Measurements from ENCODE around the gene STK39. TPM values are rescaled to one million over a fixed set of nuclear protein-coding genes. Genes with fewer than 3 reads are reported as not detected.
A peak's percentile ranks its signal among the peaks of the same experiment; 100 is the strongest.
"Not testable (repeated sequence)": the region's sequence is repeated elsewhere in the genome, so short reads cannot be mapped to it uniquely, and the experiment has no call there.

STK39 gene
- total RNA-seq, 1 donor from 2014 or later, result 26.2 TPM

- H3K9me3 Mint-ChIP-seq, result no peaks in the 10 kb centered on the region
- no peak overlapping the region for H3K4me3 Mint-ChIP-seq
- no peaks in the 10 kb centered on the region for H3K27me3 Mint-ChIP-seq
- TF ChIP-seq, protein P1, sequence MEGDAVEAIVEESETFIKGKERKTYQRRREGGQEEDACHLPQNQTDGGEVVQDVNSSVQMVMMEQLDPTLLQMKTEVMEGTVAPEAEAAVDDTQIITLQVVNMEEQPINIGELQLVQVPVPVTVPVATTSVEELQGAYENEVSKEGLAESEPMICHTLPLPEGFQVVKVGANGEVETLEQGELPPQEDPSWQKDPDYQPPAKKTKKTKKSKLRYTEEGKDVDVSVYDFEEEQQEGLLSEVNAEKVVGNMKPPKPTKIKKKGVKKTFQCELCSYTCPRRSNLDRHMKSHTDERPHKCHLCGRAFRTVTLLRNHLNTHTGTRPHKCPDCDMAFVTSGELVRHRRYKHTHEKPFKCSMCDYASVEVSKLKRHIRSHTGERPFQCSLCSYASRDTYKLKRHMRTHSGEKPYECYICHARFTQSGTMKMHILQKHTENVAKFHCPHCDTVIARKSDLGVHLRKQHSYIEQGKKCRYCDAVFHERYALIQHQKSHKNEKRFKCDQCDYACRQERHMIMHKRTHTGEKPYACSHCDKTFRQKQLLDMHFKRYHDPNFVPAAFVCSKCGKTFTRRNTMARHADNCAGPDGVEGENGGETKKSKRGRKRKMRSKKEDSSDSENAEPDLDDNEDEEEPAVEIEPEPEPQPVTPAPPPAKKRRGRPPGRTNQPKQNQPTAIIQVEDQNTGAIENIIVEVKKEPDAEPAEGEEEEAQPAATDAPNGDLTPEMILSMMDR (conservative IDR thresholded peaks at IDR 0.05), result no peak
- H3K36me3 Mint-ChIP-seq, result peaks cover 43% of the 10 kb centered on the region
- no peak for DNase-seq (ENCODE audit: extremely low spot score, unreplicated experiment)
- no peak overlapping the region for H3K27ac Mint-ChIP-seq
- peaks cover 7% of the 10 kb centered on the region for H3K4me1 Mint-ChIP-seq (ENCODE audit: unreplicated experiment)
Observed at GRCh38 chr2:168127371-168127770, 120.0 kb downstream of the STK39 start.

DNA sequence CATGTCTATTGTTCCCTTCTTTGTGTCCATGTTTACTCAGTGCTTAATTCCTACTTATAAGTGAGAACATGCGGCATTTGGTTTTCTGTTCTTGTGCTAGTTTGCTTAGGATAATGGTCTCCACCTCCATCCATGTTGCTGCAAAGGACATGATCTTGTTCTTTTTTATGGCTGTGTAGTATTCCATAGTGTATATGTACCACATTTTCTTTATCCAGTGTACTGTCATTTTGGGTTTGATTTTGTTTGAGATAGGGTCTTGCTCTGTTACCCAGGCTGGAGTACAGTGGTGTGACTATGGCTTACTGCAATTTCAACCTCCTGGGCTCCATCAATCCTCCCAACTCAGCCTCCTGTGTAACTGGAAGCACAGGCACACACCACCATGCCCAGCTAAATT is 125.2 kb downstream of the STK39 start:
- H3K36me3 Mint-ChIP-seq, result peaks cover 21% of the 10 kb centered on the region
- DNase-seq (ENCODE audit: extremely low spot score, unreplicated experiment); H3K4me3 Mint-ChIP-seq; H3K4me1 Mint-ChIP-seq (ENCODE audit: unreplicated experiment); H3K9me3 Mint-ChIP-seq; H3K27ac Mint-ChIP-seq; H3K27me3 Mint-ChIP-seq: not testable (repeated sequence)

DNA sequence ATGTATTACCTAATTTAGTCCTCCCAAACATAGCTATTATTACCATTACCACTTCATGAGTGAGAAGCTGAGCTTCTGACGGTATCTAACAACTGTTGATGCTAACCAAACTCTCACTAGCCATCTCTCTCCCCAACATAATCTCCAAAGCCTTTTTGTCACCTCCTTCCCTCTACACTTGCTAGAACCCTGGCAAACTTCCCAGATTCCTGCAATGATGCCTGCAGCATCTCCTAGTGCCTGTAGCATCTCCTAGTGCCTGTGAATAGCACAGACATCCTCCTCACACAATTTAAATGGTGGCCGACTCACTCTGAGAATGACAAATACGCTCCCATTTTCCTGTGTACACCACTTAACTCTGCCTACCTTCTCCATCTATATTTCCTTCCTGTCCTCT is 126.7 kb downstream of the STK39 start:
- Mint-ChIP-seq H3K27ac (no peak overlapping the region), H3K4me1 (ENCODE audit: unreplicated experiment) (no peaks in the 10 kb centered on the region), H3K36me3 (peaks cover 12% of the 10 kb centered on the region), H3K9me3 (no peaks in the 10 kb centered on the region), H3K4me3 (no peak overlapping the region), H3K27me3 (no peaks in the 10 kb centered on the region)
- TF ChIP-seq, protein P1 (conservative IDR thresholded peaks at IDR 0.05), result no peak
- DNase-seq (ENCODE audit: extremely low spot score, unreplicated experiment), result no peak

DNA sequence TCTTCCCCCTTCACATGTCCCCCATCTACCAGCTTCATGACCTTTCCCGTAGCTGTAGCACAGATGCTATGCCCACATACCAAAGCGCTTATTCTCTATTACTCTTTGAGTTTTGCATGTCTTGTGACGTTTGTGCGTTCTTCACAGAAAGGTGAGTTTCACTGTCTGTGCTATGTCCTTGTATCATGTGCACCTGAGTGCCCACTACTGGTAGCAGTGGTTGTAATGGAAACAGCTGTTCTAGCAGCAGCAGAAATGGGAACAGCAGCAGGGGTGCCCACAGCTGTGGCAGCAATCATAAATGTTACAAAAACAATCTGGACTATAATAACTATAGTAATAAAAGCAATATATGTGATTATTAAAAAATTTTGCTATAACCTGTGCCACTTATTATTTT is 127.1 kb downstream of the STK39 start:
- peaks cover 12% of the 10 kb centered on the region for H3K36me3 Mint-ChIP-seq
- DNase-seq (ENCODE audit: extremely low spot score, unreplicated experiment), result no peak

GRCh38 chr2:168119515-168120141 is 127.8 kb downstream of the STK39 start:
- peaks cover 9% of the 10 kb centered on the region for H3K36me3 Mint-ChIP-seq
- H3K4me3 Mint-ChIP-seq, result no peak overlapping the region

More for the DNA sequence above, 127.1 kb downstream of the STK39 start:
- H3K27me3 Mint-ChIP-seq, result no peaks in the 10 kb centered on the region
- no peak overlapping the region for H3K27ac Mint-ChIP-seq
- H3K4me1 Mint-ChIP-seq (ENCODE audit: unreplicated experiment), result no peaks in the 10 kb centered on the region
- H3K9me3 Mint-ChIP-seq, result no peaks in the 10 kb centered on the region
- TF ChIP-seq, protein P1 (conservative IDR thresholded peaks at IDR 0.05), result no peak
- no peak overlapping the region for H3K4me3 Mint-ChIP-seq

More at GRCh38 chr2:168119515-168120141, 127.8 kb downstream of the STK39 start:
- DNase-seq (ENCODE audit: extremely low spot score, unreplicated experiment), result no peak
- Mint-ChIP-seq H3K27ac (no peak overlapping the region), H3K9me3 (no peaks in the 10 kb centered on the region), H3K27me3 (no peaks in the 10 kb centered on the region), H3K4me1 (ENCODE audit: unreplicated experiment) (peaks cover 3% of the 10 kb centered on the region)
- TF ChIP-seq, protein P1 (conservative IDR thresholded peaks at IDR 0.05), result peak; percentile 80
